PFSK-1 (cell line): ENCODE measurements around the gene PPP1R13L.

Source experiments
- FOXP2 ChIP-seq: optimal IDR thresholded peaks from 2 replicates; pipeline ENCODE3; 2011; ENCODE audit warnings: borderline replicate concordance, control low read depth, inconsistent platforms; ENCODE audit not compliant: insufficient read depth; ENCODE audit errors: extremely low read length, extremely low read depth
- POLR2AphosphoS5 ChIP-seq: IDR thresholded peaks from 2 replicates; pipeline ENCODE4 v1.6.1; 2012; ENCODE audit warnings: low read depth, mild to moderate bottlenecking, control low read depth, low read length, moderate library complexity
- SIN3A ChIP-seq: IDR thresholded peaks from 2 replicates; pipeline ENCODE4 v1.6.1; 2012; ENCODE audit warnings: mild to moderate bottlenecking, low read length, moderate library complexity, borderline replicate concordance; ENCODE audit not compliant: insufficient read depth
- TAF1 ChIP-seq: IDR thresholded peaks from 2 replicates; pipeline ENCODE4 v1.6.1; 2012; ENCODE audit warnings: low read length, control low read depth, borderline replicate concordance; ENCODE audit not compliant: insufficient read depth
- TF ChIP-seq, protein P1 (sequence below), 2 experiments: IDR thresholded peaks; 2 replicates each; pipeline versions ENCODE4 v1.6.1 to v1.8.0; 2011 to 2012; ENCODE audit warnings: low read depth in 2 of 2, low read length in 2 of 2, control low read depth in 1 of 2, inconsistent platforms in 1 of 2, mild to moderate bottlenecking in 1 of 2, moderate library complexity in 1 of 2; ENCODE audit not compliant: insufficient read depth in 1 of 2

The PPP1R13L gene

DNA sequence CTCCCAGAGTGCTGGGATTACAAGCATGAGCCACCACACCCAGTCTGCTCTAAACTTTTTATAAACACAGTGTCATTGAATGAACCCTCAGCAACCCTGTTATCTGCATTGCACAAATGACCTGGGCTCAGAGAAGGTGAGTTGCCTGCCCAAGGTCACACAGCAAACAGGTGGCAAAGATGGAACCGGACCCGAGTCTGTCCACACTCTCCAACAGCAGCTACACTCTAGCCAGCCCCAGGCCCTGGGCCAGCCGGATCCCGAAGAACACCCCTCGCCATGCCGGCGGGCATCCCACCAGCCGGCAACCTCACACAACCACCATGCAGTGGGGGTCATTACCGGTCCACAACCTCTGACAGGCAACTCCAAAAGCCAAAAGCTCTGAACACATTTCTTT lies 49.0 kb downstream of the PPP1R13L start:
- TF ChIP-seq, protein P1, sequence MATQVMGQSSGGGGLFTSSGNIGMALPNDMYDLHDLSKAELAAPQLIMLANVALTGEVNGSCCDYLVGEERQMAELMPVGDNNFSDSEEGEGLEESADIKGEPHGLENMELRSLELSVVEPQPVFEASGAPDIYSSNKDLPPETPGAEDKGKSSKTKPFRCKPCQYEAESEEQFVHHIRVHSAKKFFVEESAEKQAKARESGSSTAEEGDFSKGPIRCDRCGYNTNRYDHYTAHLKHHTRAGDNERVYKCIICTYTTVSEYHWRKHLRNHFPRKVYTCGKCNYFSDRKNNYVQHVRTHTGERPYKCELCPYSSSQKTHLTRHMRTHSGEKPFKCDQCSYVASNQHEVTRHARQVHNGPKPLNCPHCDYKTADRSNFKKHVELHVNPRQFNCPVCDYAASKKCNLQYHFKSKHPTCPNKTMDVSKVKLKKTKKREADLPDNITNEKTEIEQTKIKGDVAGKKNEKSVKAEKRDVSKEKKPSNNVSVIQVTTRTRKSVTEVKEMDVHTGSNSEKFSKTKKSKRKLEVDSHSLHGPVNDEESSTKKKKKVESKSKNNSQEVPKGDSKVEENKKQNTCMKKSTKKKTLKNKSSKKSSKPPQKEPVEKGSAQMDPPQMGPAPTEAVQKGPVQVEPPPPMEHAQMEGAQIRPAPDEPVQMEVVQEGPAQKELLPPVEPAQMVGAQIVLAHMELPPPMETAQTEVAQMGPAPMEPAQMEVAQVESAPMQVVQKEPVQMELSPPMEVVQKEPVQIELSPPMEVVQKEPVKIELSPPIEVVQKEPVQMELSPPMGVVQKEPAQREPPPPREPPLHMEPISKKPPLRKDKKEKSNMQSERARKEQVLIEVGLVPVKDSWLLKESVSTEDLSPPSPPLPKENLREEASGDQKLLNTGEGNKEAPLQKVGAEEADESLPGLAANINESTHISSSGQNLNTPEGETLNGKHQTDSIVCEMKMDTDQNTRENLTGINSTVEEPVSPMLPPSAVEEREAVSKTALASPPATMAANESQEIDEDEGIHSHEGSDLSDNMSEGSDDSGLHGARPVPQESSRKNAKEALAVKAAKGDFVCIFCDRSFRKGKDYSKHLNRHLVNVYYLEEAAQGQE (IDR thresholded peaks at IDR 0.05; ENCODE audit: insufficient read depth in 1 of 2, low read depth in 2 of 2, low read length in 2 of 2), result no peak
- TF ChIP-seq SIN3A, result no peak
- TF ChIP-seq FOXP2, result no peak

DNA sequence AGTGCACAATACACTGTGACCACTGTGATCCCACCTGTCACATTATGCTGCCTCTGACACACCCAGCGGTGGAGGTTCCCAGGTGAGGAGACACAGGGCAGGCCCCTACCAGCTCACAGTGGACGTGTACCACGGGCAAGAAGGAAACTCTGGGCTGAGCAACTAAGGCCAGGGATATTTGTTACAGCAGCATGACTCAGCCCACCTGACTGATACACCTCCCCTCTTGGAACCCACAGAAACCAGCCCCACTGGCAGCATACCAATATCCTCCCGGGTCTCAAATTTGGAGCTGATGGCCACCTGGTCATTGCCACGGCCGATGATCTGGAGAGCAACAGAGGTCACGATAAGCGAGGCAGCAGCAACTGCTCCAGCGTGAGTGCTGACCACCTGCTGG lies 49.5 kb downstream of the PPP1R13L start:
- no peak for TF ChIP-seq FOXP2
- no peak for TF ChIP-seq TAF1
- no peak for TF ChIP-seq POLR2AphosphoS5
- TF ChIP-seq, protein P1 (IDR thresholded peaks at IDR 0.05; ENCODE audit: insufficient read depth in 1 of 2, low read depth in 2 of 2, low read length in 2 of 2), result no peak
- TF ChIP-seq SIN3A, result no peak

DNA sequence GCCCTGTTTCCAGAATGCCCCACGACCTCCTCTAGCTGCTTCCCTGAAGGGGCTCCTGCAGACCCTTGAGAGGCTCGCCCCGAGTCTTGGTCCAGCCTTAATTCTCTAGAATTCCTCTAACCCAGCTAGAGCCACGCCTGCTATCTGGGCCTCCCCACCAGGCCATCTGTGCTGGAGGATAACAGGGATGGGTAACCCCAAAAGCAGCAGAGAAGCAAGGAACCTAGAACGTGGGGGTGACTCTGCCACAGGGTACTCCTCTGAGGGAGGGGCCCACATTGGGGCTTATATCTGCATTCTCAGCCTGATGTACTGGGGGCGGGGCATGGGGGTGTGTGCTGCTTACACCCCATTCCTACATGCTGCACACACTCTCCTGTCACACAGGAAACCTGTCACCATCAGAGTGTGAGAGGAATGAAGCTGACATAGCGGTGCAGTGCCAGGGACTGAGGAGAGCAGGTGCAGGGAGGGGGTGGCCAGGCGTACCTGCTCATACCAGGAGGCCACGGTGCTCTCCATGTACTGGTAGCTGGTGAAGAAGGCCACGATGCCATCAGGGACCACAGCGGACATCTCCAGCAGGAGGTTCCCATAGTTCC lies 50.5 kb downstream of the PPP1R13L start:
- TF ChIP-seq TAF1, result no peak
- TF ChIP-seq, protein P1 (IDR thresholded peaks at IDR 0.05; ENCODE audit: insufficient read depth in 1 of 2, low read depth in 2 of 2, low read length in 2 of 2), result no peak
- no peak for TF ChIP-seq POLR2AphosphoS5
- TF ChIP-seq SIN3A, result no peak
- TF ChIP-seq FOXP2, result no peak

DNA sequence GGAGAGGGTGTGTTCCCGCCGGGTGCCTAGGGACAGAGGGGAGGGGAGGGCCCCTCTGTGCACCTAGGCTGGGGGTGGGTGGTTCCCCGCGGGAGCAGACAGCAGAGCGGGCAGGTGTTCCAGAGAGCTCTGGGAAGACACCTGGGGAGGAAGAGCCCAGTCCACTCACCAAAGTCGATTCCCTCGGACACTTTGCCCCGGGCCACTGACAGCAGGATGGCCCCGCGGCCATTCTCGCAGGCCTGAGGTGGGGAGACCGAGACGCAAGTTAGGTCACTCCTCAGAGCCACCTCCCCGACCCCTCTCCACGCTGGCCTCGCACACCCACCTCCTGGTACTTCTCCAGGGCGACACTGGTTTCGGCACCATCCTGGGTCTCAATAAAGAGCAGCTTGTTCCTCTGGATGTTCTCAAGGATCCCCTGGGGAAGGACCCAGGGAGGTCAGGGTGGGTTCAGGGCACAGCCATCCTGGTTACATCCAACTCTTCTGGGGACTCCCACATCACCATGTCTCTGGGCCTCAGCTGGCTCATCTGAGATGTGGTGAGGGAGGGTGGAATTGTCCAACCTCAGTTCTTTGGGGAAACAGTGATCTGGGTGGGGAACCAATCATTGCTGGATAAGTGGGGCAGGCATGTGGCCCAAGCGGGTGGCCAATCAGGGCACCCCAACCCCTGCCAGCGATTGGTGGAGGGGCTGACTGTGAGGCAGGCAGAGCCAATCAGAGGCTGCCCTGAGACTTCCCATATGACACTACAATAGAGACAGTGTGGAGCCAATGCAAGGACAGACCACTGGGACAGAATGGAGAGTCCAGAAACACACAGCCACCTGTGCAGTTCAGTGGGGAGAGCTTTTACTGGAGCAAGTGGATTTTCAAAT lies 51.7 kb downstream of the PPP1R13L start:
- TF ChIP-seq, protein P1 (IDR thresholded peaks at IDR 0.05; ENCODE audit: insufficient read depth in 1 of 2, low read depth in 2 of 2, low read length in 2 of 2), result no peak
- TF ChIP-seq FOXP2 (no peak), TAF1 (no peak), SIN3A (no peak), POLR2AphosphoS5 (no peak)

DNA sequence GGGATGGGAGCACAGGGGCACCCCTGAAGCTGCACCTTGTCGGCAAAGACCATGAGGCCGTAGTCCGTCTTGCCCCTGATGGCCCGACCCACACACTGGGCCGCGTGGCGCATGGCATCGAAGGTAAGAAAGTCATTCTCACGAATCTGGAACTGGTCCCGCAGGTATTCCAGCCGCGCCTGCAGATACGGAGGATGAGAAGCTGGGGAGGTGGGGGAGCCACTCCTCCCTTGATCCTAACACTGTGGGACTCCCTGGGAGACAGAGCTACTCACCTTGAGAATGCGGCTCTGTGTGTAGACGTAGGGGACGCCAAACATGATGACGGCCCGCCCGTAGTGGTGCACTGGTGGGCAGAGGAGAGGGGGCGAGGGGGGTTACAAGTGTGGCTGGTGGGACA lies 52.4 kb downstream of the PPP1R13L start:
- TF ChIP-seq TAF1 (no peak), POLR2AphosphoS5 (no peak), SIN3A (no peak), FOXP2 (no peak)
- TF ChIP-seq, protein P1 (IDR thresholded peaks at IDR 0.05; ENCODE audit: insufficient read depth in 1 of 2, low read depth in 2 of 2, low read length in 2 of 2), result no peak
